ENCODE measurements around the gene SEC61A2. TPM values are rescaled to one million over a fixed set of nuclear protein-coding genes. Genes with fewer than 3 reads are reported as not detected.

Gene SEC61A2
- total and polyA plus RNA-seq, 11 donors: 5.5 to 17.0 (median 9.2) TPM

DNA sequence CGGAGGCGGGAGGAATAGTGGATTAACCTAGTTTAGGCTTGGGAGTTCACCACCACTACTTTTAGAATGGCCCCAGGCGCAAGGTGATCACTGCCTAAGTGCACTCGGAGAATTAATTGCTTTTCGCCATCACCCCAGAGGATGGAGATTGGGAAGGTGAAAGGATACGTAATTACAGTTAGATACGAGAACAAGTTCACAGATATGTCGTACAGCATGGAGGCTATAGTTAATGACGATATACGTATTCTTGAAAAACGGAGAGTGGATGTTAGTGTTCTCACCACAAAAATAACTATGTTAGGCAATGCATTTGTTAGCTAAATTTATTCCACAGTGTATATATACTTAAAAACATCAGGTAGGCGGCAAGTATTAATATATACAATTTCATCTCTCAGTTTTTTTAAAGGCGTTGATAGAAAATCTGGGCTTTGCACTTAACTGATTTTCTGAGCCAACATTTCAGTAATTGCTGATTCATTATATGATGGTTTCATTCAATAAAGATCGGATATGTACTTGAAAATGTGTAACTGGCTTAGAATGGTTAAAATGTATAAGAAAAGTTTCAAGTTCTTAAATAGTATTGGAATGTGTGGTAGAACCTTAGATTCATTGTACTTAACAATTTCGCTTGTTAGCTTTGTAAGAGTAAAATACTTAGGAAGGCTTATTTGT is 67.2 kb downstream of the SEC61A2 start:
- WGBS, 4 donors: 10 to 13% (median 12%) methylated on average over 15 of the region's 15 CpGs
- intact Hi-C loops (cut with DNase I): loop anchor here in 1 of 10 donors (5.0 kb wide), 1 partner anchor 69 kb away; the partner anchor contains the start of gene SEC61A2
- TF ChIP-seq, protein P1, sequence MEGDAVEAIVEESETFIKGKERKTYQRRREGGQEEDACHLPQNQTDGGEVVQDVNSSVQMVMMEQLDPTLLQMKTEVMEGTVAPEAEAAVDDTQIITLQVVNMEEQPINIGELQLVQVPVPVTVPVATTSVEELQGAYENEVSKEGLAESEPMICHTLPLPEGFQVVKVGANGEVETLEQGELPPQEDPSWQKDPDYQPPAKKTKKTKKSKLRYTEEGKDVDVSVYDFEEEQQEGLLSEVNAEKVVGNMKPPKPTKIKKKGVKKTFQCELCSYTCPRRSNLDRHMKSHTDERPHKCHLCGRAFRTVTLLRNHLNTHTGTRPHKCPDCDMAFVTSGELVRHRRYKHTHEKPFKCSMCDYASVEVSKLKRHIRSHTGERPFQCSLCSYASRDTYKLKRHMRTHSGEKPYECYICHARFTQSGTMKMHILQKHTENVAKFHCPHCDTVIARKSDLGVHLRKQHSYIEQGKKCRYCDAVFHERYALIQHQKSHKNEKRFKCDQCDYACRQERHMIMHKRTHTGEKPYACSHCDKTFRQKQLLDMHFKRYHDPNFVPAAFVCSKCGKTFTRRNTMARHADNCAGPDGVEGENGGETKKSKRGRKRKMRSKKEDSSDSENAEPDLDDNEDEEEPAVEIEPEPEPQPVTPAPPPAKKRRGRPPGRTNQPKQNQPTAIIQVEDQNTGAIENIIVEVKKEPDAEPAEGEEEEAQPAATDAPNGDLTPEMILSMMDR (IDR thresholded peaks at IDR 0.05): no peak
- TF ChIP-seq POLR2A (IDR thresholded peaks at IDR 0.05): no peak
- no peaks in the 10 kb centered on the region for H3K27me3 ChIP-seq
- ATAC-seq (no peak), DNase-seq (no peak)
- no peaks in the 10 kb centered on the region for H3K9me3 ChIP-seq
- H3K4me1 ChIP-seq: peaks cover 0 to 51% (median 25%) of the 10 kb centered on the region in 12 donors
- peak overlapping the region; percentile 49 to 91 (median 77) for H3K4me3 ChIP-seq
- peaks cover 0 to 37% (median 30%) of the 10 kb centered on the region in 9 donors for H3K36me3 ChIP-seq
- peak overlapping the region; percentile 87 to 99 (median 92) for H3K27ac ChIP-seq

DNA sequence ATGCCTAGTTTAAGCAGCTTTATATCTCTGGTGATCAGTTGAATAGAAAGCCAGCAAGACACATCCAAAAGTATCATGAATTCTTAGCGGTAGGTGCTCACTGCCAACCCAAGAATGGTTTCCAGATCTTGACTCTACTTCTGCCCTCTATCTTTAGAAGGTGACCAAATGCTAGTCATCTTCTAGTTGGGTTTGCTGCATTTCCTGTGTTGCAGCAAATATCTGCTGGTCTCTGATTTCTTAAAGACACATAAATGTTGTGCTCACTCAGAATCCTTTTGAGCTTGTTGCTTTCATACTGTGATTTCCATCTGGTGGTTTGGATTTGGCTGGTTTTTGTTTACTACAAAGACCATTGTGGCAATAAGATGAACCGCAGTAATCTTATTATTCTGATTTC is 68.7 kb downstream of the SEC61A2 start:
- DNase-seq: no peak
- intact Hi-C loops (cut with DNase I): loop anchor here in 1 of 10 donors (5.0 kb wide), 1 partner anchor 71 kb away; the partner anchor contains the start of gene SEC61A2
- H3K4me3 ChIP-seq: no peak overlapping the region

DNA sequence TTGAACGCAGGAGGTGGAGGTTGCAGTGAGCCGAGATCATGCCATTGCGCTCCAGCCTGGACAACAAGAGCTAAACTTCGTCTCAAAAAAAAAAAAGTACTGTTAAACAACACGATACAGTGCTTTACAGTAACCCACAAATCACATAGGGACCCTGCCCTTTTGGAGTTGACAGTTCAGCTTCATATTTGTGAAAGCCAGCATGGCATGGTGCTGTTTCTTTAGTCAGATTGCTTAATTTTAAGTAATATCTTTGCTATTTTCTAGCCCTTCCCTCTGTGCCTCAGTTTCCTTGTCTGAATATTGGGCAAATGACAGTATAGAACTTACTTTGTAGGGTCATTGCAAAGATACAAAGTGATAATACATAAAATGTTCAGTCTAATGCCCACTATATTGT is 71.4 kb downstream of the SEC61A2 start:
- Histone ChIP-seq H3K4me3 (no peak overlapping the region), H3K9me3 (no peaks in the 10 kb centered on the region), H3K36me3 (peaks cover 0 to 70% (median 49%) of the 10 kb centered on the region in 9 donors), H3K27me3 (no peaks in the 10 kb centered on the region), H3K27ac (no peak overlapping the region), H3K4me1 (peaks cover 0 to 20% (median 14%) of the 10 kb centered on the region in 12 donors)
- WGBS, 4 donors: 96 to 98% (median 97%) methylated on average over 5 of the region's 5 CpGs
- intact Hi-C loops (cut with DNase I): no loop called here
- no peak for TF ChIP-seq POLR2A (IDR thresholded peaks at IDR 0.05)
- TF ChIP-seq, protein P1 (IDR thresholded peaks at IDR 0.05): no peak
- DNase-seq: no peak
- ATAC-seq: no peak

More for the DNA sequence above, 68.7 kb downstream of the SEC61A2 start:
- H3K4me1 ChIP-seq: peaks cover 0 to 39% (median 25%) of the 10 kb centered on the region in 12 donors
- no peak for ATAC-seq
- 90 to 94% (median 92%) methylated on average over 2 of the region's 2 CpGs for WGBS, 4 donors
- no peaks in the 10 kb centered on the region for H3K27me3 ChIP-seq
- peaks cover 0 to 45% (median 38%) of the 10 kb centered on the region in 9 donors for H3K36me3 ChIP-seq
- H3K27ac ChIP-seq: no peak overlapping the region
- TF ChIP-seq POLR2A (IDR thresholded peaks at IDR 0.05): no peak
- TF ChIP-seq, protein P1 (IDR thresholded peaks at IDR 0.05): no peak
- no peaks in the 10 kb centered on the region for H3K9me3 ChIP-seq

DNA sequence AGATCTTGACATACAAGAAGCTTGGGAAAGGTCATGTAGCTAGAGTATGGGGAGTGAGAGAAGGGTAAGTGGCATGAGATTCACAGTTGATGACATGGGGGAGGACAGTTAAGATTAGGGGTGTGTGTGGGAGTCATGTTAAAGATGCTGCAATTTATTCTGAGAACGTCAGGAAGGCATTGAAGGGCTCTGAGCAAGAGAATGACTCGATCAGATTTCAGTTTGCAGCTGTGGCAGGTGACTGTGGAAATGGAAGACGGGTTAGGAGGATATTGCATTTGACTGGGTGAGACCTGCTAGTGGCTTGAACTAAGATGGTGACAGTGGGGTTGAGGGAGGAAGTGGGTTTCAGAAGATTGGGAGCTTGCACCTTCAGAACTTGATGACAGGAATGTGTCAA is 72.1 kb downstream of the SEC61A2 start:
- no peaks in the 10 kb centered on the region for H3K9me3 ChIP-seq
- peaks cover 0 to 71% (median 49%) of the 10 kb centered on the region in 9 donors for H3K36me3 ChIP-seq
- H3K27me3 ChIP-seq: no peaks in the 10 kb centered on the region
- H3K4me1 ChIP-seq: peaks cover 0 to 20% (median 13%) of the 10 kb centered on the region in 12 donors
- WGBS, 4 donors: 66 to 72% (median 70%) methylated on average over 3 of the region's 3 CpGs
- H3K4me3 ChIP-seq: no peak overlapping the region
- H3K27ac ChIP-seq: no peak overlapping the region
- DNase-seq (no peak), ATAC-seq (no peak)
- TF ChIP-seq, protein P1 (IDR thresholded peaks at IDR 0.05): no peak
- no peak for TF ChIP-seq POLR2A (IDR thresholded peaks at IDR 0.05)
- intact Hi-C loops (cut with DNase I): no loop called here

Measured in heart left ventricle (tissue), 16 donors.